ENCODE data around the gene HSPA4.

DNA sequence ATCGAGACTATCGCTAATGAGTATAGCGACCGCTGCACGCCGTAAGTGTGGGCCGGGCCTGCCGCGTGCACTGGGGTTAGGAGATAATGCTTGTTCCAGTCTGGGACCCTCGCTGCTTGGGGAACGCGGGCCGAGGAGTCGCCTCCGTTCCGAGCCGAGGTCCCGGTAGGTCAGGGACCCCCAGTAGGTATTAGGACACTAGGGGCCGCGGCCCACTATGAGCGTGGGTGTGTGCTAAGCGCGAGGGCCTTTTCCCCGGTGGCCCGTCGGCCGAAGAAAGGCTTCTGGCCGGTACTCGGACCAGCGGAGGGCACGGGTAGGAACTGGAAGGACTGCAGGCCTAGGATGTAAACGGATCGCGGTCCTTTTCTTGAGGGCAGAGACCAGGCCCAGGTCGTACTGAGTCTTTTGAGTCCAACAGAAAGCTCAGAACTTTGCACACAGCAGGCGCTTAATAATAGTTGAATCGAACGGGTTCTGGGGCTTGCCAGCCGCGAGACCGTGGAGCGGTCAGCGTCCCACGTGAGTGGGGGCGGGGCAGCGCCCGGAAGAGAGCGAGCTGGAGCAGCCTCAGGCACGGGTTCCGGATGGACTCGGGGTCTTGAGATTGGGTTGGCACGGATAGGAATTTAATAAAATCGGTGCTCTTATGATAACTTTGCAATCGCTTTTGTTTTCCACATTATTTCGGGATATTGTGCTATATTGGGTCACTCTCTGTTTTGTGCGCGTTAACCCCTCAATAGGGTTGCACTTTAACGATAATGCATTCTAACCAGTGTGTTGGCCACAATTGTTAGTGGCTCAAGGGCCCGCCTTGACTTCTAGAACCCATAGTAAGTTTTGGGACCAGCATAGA is 733 bp downstream of the HSPA4 start:
- TF ChIP-seq, protein P1, sequence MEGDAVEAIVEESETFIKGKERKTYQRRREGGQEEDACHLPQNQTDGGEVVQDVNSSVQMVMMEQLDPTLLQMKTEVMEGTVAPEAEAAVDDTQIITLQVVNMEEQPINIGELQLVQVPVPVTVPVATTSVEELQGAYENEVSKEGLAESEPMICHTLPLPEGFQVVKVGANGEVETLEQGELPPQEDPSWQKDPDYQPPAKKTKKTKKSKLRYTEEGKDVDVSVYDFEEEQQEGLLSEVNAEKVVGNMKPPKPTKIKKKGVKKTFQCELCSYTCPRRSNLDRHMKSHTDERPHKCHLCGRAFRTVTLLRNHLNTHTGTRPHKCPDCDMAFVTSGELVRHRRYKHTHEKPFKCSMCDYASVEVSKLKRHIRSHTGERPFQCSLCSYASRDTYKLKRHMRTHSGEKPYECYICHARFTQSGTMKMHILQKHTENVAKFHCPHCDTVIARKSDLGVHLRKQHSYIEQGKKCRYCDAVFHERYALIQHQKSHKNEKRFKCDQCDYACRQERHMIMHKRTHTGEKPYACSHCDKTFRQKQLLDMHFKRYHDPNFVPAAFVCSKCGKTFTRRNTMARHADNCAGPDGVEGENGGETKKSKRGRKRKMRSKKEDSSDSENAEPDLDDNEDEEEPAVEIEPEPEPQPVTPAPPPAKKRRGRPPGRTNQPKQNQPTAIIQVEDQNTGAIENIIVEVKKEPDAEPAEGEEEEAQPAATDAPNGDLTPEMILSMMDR (IDR thresholded peaks at IDR 0.05; ENCODE audit: low read depth, low read length, missing input control) = no peak
- peak in 1 of 2 donors; percentile 49 for TF ChIP-seq GABPA (IDR thresholded peaks at IDR 0.05 in 1 of 2, conservative IDR thresholded peaks at IDR 0.05 in 1 of 2)

Measured in liver (tissue), 3 donors.